Adipocyte (in vitro differentiated cells): Measurements from ENCODE around the gene KIFC1.

Source experiments
- DNase-seq: peaks from one replicate; pipeline ENCODE4 v3.0.0-alpha.2; 2015; ENCODE audit warnings: low read depth
- H3K27me3 ChIP-seq: replicated peaks from 2 replicates; pipeline ENCODE4 v1.7.0; 2013; ENCODE audit warnings: mild to moderate bottlenecking, low read length, moderate library complexity; ENCODE audit not compliant: control insufficient read depth, insufficient read depth
- H3K36me3 ChIP-seq: 2 replicates; pipeline ENCODE4 v1.7.0; 2013; ENCODE audit warnings: low read length, mild to moderate bottlenecking, moderate library complexity; ENCODE audit not compliant: control insufficient read depth, insufficient read depth, severe bottlenecking
- H3K4me1 ChIP-seq: 2 replicates; pipeline ENCODE4 v1.7.0; 2013; ENCODE audit warnings: mild to moderate bottlenecking, low read length, moderate library complexity; ENCODE audit not compliant: control insufficient read depth, insufficient read depth
- H3K4me3 ChIP-seq: 2 replicates; pipeline ENCODE4 v1.7.0; 2013; ENCODE audit warnings: mild to moderate bottlenecking, low read length, moderate library complexity
- H3K9ac ChIP-seq: 2 replicates; pipeline ENCODE4 v1.7.0; 2013; ENCODE audit warnings: mild to moderate bottlenecking, low read length, moderate library complexity
- H3K9me3 ChIP-seq: 2 replicates; pipeline ENCODE4 v1.7.0; 2013; ENCODE audit warnings: mild to moderate bottlenecking, low read length, moderate library complexity; ENCODE audit not compliant: control insufficient read depth

KIFC1 gene

GRCh38 chr6:33455051-33455450, 63.4 kb downstream of the KIFC1 start:
- Histone ChIP-seq H3K4me1 (peaks cover 6% of the 10 kb centered on the region), H3K9me3 (no peaks in the 10 kb centered on the region), H3K27me3 (no peaks in the 10 kb centered on the region), H3K9ac (peak overlapping the region; percentile 95), H3K36me3 (peaks cover 10% of the 10 kb centered on the region), H3K4me3 (peak overlapping the region; percentile 97)
- DNase-seq = no peak

GRCh38 chr6:33456156-33456555, 64.5 kb downstream of the KIFC1 start:
- peaks cover 10% of the 10 kb centered on the region for H3K36me3 ChIP-seq
- peaks cover 6% of the 10 kb centered on the region for H3K4me1 ChIP-seq
- no peak overlapping the region for H3K9ac ChIP-seq
- no peaks in the 10 kb centered on the region for H3K27me3 ChIP-seq
- DNase-seq = no peak
- H3K9me3 ChIP-seq = no peaks in the 10 kb centered on the region
- no peak overlapping the region for H3K4me3 ChIP-seq

- H3K9me3 ChIP-seq = no peaks in the 10 kb centered on the region
Observed at GRCh38 chr6:33458676-33459075, 67.1 kb downstream of the KIFC1 start.

GRCh38 chr6:33459226-33459625, 67.6 kb downstream of the KIFC1 start:
- Histone ChIP-seq H3K36me3 (peaks cover 10% of the 10 kb centered on the region), H3K9me3 (no peaks in the 10 kb centered on the region), H3K9ac (no peak overlapping the region), H3K4me3 (no peak overlapping the region), H3K4me1 (peaks cover 6% of the 10 kb centered on the region), H3K27me3 (no peaks in the 10 kb centered on the region)
- DNase-seq = no peak

More at GRCh38 chr6:33458676-33459075, 67.1 kb downstream of the KIFC1 start:
- H3K4me3 ChIP-seq = no peak overlapping the region
- no peaks in the 10 kb centered on the region for H3K27me3 ChIP-seq
- H3K36me3 ChIP-seq = peaks cover 10% of the 10 kb centered on the region
- peaks cover 6% of the 10 kb centered on the region for H3K4me1 ChIP-seq
- no peak overlapping the region for H3K9ac ChIP-seq
- no peak for DNase-seq
